HUDEP-2 (cell line): ENCODE data around the gene ALG10B.

Source experiments
- DNase-seq, 76 experiments: peaks; one replicate each; lab custom pipeline; 2025; ENCODE audit not compliant: unreplicated experiment in 76 of 76; lab: John Stamatoyannopoulos, UW

The ALG10B gene

DNA sequence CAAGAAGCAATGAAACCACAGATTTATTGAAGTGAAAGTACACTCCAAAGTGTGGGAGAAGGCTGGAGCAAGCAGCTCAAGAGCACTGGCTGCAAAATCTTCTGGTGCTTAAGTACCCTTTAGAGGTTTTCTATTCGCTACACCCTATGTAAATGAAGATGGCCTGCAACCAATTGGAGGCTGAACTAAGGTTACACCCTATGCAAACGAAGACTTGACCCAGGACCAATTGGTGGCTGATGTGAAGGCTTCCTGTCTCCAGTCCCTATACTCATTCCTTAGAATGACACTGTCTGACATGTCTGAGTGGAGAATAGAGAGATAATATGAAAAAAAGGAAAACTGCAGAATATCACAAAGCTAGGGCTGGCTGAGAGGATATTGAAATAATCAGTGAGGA lies 57.2 kb downstream of the ALG10B start:
- DNase-seq, result no peak

DNA sequence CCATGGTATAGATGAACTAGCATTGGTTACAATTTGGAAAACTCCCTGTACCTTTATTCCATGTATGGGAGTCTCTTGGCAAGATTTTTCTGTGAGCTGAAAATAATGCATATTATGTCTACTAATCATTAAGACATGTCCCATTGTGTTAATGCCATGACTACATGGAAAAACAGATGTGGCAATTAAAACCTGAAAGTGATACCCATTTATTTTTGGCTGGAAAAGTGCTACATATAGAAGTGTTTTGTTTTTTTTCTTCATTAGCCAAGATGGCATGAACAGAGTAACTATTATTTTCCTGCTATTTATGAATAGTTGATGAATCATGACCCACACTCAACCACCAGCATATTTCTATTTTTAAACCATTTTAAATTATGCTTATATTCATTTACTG lies 58.2 kb downstream of the ALG10B start:
- DNase-seq, result no peak
